ENCODE results near the gene PHYHD1.
A peak's percentile ranks its signal among the peaks of the same experiment; 100 is the strongest.

PHYHD1 gene
- total RNA-seq = 0.28 to 0.96 (median 0.33) reads per million in 3 experiments

DNA sequence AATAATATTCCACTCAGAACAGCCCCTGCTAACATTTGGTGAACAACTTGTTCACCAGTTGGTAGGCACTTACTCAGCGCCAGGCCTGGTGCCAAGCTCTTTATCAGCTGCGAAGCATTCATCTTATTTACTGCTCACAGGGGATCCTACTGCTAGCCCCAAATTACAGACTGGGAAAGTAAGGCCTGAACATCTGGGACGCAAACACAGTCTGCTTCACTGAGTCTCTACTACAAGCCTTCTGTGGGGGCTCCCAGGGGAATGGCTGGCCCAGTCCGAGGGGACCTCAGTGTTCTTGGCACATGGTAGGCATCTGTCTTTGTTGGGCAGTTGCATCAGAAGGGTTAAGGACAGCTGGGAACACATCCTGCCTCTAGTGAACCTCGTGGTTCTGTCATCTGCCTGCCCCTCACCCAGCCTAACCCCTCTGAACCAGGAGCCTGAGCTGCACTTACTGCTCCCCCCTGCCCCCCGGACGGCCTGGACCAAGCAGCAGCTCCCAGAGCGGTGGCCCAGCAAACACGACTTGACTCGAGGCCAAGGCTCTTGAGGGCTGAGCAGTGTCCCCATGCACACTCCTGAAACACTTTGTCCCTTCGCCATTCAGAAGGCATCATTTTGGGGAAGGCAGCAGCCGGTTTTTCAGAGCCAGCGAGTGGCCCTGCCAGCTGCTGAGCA lies at the start of gene PHYHD1:
Gene PHYHD1, plus strand, starts transcription at position 602 of the 678 bp plus-strand sequence. CDS start 1,342 bp downstream, outside the sequence.
- DNase-seq = no peak

DNA sequence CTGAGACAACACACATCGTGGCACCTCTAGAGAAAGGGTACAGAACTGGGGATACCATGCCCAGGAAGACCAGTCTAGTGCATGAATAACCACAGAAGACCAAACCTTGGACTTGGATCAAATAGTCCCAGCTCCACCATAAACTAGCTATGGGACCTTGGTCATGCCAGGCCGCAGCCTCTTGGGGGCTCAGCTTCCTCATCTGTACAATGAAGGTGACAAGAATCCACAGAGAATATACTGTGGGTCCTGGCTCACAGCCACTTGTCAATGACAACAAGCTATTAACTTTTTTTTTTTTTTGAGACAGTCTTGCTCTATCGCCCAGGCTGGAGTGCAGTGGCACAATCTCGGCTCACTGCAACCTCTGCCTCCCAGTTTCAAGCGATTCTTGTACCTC lies 42.9 kb upstream of the PHYHD1 start:
- DNase-seq = no peak

DNA sequence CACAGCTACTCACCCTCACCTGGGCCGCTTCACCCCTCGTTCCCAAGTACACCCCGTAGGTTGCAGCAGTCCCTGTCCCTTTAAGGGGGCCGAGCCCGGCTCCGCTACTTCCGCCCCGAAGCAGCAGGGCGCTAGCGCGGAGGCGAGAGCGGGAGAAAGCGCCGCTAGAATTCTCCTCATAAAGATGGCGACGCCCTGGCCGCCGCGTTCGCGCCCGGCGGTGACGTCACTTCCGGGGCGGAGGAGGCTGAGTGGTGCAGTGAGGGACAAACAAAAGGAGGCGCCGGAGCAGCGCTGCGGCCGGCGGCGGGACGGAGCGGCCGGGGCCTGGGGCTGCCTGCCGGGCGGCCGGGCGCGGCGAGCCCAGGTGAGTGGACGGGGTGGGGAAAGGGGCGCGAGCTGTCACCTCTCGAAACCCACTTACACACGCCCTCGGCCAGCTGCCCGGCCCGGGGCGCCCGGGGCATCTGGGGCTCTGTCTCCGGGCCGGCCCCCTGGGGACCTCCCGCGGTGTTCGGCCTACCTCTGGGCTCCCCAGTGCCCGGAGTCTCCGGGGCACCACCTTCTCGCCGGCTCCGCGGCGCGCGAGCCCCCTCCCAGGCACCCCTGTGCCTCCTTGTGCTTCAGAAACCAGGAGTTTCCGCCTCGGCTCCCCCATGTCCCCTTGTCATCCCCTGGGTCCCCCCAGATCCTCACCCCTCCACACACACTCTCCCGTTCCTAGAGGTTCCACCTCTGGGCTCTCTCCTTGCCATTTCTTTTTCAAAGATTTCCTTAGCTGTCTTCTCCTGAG lies 38.7 kb upstream of the PHYHD1 start, which contains the start of the genes KYAT1 and LRRC8A:
Gene KYAT1, minus strand, starts transcription at position 67 of the 793 bp plus-strand sequence. CDS start 36,545 bp downstream, outside the sequence.
Gene LRRC8A, plus strand, starts transcription at position 250 of the 793 bp plus-strand sequence. CDS start 25,032 bp downstream, outside the sequence.
- peak; percentile 97 for DNase-seq

DNA sequence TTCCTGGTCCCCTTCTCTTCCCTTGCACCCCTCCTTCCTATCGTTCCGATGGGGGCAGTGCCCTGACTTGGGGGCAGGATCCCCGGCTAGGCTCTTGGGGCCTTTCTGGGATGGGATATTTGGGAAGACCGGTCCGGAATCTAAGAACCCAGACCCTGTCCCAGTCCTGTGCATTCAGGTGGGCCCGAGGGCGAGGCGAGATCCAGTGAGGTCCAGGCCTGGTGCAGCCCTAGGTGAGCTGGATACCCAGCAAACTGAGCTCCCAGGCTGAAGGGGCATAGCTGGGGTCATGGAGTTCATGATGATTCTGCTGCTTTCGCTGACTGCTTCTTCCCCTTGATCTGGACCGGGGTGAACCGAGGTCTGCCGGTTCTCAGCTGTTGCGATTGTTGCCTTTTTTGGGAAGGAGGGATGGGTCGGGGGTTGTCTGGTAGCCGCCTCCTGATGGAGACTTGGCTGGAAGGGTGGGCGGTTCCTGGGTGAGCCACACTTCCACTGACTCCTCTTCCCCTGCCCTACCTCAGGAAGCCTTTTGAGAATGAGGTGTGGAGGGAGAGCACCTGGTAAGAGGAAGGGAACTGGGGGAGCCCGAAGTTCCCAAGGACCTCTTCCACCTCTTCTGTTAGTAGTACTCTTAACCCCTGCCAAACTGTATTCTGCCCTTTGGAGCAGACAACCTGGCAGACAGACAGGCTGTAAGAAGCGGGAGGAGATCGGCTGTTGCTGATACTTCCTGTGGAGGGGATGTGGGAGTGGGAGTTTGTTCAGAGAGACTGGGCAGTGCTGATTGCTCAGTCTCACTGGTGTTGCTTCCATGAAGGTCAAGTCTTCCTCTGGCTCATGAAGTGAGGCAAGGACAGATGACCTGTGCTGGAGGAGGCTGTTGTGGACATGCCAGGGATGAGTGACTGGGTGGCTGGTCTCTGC lies 37.8 kb upstream of the PHYHD1 start:
- DNase-seq = no peak

DNA sequence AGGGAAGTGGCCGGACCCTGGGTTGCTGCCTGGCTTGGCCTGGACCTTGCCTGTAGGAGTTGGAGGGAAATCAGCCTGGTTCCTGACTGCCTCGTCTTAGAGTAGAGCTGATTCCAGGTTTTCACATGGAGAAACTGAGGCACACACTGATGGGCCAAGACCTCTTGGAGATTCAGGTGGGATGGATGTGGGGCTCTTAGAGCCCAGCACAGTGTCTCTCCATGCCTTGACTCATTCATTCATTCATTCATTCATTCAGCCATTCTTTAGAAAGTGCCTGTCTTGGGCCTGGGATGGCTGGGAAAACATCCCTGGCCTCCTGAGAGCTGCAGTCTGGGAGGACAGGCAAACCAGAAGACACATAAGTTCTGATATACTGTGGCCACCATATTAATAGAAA lies 36.6 kb upstream of the PHYHD1 start:
- DNase-seq = no peak

DNA sequence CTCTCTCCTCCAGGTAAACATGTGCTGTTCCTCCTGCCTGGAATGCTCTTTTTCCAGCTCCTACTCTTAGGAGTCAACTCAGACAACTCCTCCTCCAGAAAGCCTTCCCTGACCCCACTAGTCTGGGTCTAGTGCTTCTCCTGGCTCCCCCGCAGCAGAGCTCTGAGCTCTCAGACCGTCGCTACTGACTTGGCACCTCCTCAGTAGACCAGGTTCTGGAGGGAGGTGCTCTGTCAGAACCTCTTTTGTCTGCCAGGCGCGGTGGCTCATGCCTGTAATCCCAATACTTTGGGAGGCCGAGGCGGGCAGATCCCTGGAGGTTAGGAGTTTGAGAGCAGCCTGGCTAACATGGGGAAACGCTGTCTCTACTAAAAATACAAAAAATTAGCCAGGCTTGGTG lies 35.4 kb upstream of the PHYHD1 start:
- DNase-seq = no peak

DNA sequence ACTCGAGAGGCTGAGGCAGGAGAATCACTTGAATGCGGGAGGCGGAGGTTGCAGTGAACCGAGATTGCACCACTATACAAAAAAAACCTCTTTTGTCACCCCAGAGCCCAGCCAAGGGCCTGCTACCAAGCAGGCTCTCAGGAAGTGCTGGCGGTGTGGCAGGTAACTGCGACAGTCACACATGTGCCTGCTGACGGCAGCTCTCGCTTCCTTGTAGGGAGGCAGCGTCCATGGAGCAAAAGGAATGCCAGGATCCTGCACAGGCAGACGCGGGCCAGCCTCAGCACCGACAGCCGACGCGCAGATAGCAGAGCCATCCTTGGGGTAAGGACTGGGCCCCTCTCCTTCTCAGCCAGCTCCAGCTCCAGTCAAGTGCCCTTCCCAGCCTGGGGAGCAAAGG lies 35.0 kb upstream of the PHYHD1 start:
- no peak for DNase-seq

DNA sequence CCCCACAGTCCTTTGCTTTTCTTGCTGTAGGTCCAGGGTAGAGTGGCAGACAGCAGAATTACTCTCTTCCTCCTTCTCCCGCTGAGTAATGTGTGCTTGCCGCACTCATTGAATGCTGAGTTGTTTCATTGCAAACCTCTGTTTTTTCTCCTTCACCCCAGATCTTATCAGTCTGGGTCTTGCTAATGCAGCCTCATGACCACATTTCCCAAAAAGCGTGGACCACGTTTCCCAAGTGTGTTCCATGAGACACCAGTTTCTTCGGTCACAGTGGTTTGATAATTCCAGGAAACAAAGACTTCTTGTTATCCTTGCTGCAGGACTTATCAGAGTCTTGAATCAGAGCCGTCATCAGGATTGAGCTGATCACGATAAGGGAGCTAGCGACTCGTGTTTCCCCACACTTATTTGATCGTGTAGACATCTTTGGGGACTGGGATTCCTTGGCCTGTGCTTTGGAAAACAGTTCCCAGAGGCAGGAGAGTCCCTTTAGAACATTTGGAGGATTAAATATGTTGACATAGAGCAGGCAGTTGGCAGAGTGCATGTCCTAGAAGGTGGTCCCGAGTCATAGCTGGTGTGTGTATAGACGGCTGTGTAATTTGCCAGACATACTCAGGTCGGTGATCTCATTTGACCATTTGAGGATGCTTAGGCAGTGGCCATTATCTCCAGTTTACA lies 34.4 kb upstream of the PHYHD1 start:
- DNase-seq = no peak

DNA sequence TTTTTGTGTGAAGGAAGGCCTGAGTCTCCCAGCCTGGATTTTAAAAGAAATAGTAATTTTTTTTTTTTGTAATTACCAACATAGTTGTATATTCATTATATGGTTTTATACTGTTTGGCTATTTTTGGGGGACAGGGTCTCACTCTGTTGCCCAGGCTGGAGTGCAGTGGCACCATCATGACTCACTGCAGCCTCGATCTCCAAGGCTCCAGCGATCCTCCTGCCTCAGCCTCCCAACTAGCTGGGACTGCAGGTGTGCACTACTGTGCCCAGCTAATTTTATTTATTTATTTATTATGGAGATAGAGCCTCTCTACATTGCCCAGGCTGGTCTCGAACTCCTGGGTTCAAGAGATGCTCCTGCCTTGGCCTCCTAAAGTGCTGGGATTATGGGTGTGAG lies 33.7 kb upstream of the PHYHD1 start:
- DNase-seq = no peak

DNA sequence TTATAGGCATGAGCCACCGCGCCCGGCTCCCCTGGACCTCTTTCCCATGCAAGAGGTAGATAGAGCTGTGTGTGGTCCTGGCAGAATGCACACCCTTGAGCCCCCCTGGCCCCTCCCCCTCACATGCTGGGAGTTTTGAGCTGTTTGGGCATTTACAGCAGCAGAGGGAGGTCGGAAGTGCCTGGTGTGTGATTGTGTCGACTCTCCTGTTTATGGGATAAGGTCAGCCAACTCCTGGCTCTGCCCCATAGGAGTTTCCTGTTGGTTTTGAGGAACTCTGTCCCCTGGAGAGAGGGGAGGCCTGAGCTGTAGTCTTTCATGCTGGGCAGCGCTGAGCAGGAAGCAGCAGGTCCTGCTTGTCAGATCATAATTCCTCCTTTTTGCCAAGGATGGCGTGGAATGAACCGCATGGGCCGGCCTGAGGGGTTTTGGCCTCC lies 32.9 kb upstream of the PHYHD1 start:
- no peak for DNase-seq

DNA sequence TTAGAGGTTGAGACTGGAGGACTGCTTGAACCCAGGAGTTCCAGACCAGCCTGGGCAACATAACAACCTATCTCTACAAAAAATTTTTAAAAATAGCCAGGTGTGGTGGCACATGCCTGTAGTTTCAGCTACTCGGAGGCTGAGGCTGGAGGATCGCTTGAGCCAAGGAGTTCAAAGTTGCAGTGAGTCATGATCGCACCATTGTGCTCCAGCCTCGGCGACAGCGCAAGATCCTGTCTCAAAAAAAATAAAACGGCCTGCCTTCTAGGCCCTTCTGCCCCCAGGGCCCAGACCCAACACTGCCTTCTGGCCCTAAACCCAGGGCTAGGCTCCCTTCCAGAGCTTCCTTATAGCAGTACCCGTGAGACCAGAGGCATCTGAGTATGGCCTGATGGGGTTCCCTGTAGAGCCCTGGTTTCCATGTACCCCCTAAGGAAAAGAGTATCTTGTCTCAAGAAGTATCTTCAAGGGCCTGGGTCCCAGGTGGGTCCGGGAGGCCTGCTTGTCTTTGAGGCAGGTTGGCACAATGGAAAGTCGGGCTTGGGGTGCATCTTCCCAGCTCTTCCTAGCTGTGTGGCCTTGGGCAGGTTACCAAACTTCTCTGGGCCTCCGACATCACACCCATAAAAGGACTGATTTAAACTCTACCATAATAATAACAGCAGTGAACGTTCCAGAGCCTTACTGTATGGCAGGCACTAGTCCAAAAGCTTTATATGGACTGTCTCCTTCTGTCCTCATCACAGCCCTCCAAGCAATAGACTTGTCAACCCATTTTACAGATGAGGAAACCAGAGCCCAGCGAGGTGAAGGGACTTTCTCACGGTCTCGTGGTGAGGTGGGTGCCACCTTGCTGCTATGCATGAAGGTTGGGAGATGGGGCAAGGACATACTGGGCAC lies 29.2 kb upstream of the PHYHD1 start:
- DNase-seq = no peak

DNA sequence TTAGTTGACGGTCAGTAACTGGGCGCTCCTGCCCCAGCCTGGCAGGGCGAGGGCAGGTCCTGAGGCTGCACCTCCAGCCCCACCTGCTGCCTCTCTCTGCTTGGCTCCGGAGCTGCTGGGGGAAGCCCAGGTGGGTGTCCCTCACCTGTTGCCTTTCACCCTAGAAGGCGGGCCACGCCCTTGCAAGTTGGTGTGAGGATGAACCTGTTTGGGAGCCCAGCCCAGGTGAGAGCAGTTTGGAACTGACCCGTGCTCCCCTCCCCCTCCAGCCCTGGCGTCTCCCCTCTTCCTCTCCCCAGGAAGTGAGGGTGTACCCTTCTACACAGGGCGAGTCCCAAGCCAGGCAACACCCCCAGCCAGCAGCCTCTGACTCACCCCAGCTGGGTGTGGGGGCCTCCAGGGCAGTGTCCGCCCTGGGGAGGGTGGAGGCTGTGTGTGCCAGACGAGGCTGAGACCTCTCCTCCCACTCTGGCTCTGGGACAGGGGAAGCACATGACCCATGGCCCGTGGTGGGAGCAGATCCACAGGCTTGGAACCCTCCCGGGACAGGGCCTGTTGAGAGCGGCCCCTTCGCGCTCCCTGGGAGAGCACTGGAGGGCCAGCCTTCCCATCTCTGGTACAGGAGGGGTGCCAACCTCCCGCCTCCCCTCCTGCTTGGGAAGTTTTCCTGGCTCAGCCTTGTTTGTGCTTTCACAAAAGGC lies 28.4 kb upstream of the PHYHD1 start:
- no peak for DNase-seq

DNA sequence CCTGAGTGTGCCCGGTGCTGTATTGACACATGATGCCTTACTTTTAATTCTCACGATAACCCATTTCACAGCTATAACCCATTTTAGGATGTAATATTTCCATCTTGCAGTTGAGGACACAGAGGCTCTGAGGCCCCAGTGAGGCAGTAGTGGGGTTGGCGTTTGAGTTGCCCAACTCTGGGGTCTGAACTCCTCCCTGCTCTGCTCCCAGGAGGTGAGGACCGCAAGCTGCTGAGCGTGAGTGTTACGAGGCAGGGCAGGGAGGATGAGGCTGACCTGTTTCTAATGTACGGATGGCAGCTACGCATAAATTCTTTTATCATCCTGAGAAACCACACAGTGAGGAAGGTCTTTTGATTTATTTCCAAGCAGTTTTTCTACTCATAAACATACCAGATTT lies 27.4 kb upstream of the PHYHD1 start:
- no peak for DNase-seq

DNA sequence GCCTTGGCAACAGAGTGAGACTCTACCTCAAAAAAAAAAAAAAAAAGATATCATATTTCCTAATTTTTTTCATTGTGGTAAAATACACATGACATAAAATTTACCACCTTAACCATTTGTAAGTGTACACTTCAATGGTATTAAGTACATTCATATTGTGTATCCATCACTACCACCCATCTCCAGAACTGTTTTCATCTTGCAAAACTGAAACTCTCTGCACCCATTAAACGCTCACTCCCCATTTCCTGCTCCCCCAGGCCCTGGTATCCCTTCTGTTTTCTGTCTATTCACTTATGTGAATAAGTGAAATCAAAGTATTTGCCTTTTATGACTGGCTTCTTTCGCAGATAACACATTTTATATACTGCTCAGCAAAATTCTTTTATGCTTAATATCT lies 26.0 kb upstream of the PHYHD1 start:
- DNase-seq = peak; percentile 24

DNA sequence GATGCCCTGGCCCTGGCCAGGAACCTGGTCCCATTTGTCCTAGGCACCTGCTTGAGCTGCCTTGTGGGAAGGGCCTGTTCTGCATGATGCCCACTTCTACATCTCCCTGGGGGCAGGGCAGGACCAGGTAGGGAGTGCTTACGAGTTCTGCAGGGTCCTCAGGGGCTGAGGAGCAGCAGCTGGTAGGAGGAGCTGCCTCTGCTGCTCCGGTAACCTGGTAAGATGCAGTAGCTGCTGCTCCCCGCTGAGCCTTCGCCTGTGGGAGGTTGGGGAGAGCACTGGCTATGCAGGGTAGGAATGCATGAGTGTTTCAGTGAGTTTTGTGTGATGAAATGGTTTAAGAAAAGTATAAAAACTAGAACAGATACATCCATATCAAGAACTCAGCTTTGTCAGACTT lies 25.2 kb upstream of the PHYHD1 start:
- no peak for DNase-seq

DNA sequence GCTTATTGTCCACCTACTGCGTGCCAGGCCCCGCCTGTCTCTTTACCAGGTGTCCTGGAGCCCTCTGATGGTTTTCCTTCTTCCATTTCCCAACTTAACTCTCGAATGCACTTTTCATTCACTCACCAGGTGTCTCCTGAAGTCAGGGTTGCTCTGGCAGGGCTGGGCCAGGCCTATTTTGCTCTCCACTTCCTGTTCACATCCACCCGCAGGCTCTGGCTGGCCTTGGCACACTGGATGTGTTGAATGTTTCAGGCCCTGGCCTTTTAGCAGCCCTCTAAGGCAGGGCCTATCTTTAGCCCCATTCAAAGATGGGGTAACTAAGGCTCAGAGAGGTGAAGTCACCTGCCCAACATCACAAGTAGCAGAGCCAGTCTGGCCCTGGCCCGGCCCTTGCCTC lies 22.4 kb upstream of the PHYHD1 start:
- DNase-seq = no peak

DNA sequence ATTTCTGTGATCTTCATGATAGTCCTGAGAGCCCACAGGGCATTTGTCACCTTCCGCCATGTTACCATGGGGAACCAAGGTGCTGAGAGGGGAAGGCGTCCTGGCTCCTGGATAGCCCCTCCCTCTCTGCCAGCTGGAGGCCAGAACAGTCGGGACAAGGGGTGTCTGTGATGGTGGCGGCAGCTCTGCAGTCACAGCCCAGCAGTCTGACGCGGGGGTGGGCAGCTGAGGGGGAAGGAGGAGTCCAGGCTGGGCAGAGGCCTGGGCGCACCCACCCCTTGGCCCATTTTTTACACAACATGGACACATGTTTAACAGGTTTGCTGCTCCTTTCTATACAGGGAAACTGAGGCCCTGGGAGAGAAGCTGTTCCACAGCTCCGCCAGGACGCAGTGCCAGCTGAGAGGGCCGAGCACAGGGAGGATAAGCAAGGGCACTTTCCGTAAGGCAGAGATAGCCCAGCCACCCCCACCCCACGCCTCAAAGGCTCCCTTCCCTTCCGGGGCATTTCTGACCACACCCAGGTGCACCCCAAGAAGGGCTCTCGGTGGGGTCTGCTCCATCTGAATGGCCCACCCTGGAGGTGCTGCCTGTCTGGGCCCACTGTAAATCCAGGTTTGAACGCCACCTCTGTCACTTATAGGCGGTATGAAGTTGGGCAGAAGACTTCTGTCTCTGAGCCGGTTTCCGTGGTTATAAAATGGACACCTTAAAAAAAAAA lies 21.8 kb upstream of the PHYHD1 start:
- no peak for DNase-seq

DNA sequence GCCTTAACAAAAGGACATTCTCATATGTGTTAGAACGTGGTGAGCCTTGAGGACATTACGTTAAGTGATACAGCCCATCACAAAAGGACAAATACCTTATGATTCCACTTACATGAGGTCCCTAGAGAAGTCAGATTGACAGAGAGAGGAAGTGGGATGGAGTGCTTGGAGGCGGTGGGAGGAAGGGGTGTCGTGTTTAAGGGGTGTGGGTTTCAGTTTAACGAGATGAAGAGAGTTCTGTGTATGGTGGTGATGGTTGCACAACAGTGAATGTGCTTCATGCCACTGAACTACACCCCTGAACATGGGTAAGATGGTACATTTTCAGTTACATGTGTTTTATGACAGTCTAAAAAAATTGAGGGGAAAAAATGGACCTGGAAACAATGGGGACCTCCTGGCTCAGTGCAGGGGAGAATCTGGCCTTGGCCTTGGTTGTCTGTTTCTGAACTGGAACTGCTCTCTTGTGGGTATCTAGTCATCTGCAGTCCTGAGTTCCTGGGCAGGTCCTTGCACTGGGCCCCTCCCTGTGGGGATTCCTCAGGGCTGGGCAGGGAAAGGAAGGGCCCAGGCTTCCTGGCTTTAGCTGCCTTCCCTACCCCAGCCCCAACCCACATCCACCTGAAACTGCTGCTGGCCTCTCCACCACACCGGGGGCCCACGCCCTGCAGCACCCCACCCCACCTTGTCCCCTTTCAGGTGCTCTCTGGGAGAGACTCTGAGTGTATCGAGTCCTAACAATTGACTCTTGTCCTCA lies 21.0 kb upstream of the PHYHD1 start:
- DNase-seq = peak; percentile 16

DNA sequence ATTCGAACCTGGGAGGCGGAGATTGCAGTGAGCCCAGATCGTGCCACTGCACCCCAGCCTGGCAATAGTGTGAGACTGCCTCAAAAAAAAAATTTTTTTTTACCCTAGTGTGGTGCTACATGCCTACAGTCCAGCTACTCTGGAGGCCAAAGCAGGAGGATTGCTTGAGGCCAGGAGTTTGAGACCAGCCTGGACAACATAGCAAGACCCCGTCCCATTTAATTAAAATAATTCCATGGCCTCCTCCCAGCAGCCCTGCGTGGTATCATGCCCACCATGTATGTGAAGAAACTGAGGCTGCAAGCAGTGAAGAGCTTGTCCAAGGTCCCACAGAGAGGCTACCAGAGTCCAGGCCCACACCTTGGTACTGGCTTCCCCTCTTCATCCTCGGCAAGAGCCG lies 19.4 kb upstream of the PHYHD1 start:
- DNase-seq = no peak
